Measurements from ENCODE around the gene HLF.

DNA sequence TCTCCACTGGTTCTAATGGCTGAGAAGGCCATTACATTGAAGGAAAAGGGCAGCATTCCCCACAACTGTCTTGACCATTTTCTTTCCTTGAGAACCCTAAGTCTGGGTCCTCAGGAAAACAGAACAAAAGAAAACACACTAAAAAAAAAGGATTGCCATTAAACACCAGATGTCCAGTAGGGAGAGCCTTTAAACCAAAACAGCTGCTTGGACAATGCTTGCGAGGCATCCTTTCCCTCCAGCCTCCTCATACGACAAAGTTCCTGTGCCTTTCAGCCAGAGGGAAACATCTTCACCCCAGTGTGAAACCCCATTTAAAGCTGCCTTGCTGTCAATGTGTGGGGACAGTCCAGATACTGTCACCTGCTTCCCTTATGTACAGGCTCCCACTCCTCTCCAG lies 82.6 kb downstream of the HLF start:
- TF ChIP-seq POLR2A (IDR thresholded peaks at IDR 0.05) (no peak), POLR2AphosphoS5 (IDR thresholded peaks at IDR 0.05; ENCODE audit: insufficient read depth in 1 of 2, low read depth in 1 of 2) (no peak)
- TF ChIP-seq, protein P1, sequence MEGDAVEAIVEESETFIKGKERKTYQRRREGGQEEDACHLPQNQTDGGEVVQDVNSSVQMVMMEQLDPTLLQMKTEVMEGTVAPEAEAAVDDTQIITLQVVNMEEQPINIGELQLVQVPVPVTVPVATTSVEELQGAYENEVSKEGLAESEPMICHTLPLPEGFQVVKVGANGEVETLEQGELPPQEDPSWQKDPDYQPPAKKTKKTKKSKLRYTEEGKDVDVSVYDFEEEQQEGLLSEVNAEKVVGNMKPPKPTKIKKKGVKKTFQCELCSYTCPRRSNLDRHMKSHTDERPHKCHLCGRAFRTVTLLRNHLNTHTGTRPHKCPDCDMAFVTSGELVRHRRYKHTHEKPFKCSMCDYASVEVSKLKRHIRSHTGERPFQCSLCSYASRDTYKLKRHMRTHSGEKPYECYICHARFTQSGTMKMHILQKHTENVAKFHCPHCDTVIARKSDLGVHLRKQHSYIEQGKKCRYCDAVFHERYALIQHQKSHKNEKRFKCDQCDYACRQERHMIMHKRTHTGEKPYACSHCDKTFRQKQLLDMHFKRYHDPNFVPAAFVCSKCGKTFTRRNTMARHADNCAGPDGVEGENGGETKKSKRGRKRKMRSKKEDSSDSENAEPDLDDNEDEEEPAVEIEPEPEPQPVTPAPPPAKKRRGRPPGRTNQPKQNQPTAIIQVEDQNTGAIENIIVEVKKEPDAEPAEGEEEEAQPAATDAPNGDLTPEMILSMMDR (IDR thresholded peaks at IDR 0.05), result no peak

Data from vagina (tissue), 2 donors.